H1 (cell line): ENCODE measurements around the gene MAGI2. TPM values are rescaled to one million over a fixed set of nuclear protein-coding genes. Genes with fewer than 3 reads are reported as not detected.

Experiments
- RAD21 ChIP-seq, 2 experiments: IDR thresholded peaks in 1 of 2; conservative IDR thresholded peaks in 1 of 2; 2 replicates each; pipeline ENCODE4 v1.6.1; 2011; ENCODE audit warnings: low read depth in 2 of 2, low read length in 2 of 2, improper control_type of control experiment in 1 of 2, inconsistent platforms in 1 of 2, mild to moderate bottlenecking in 1 of 2, moderate library complexity in 1 of 2
- polyA plus RNA-seq, 7 experiments: library from polyadenylated mRNA; depleted of rRNA in 3 of 7; stranded (reverse) in 5 of 7; unstranded in 2 of 7; fragments of >200 nt in 5 of 7; fragments of 200-250 nt in 2 of 7; gene quantifications; 1 replicate in 5 of 7; 2 replicates in 1 of 7; 4 replicates in 1 of 7; pipeline versions ENCODE4 v1.2.1 to v1.2.3, GENCODE V29; 2011 to 2013; ENCODE audit warnings: missing spikeins in 2 of 7, mixed read lengths in 2 of 7
- total RNA-seq: library from RNA; stranded (reverse); fragmentation: NEBNext Ultra II Directional; extraction: Animal tissue kit (Norgen Biotek cat#: 25700); gene quantifications from 2 replicates; pipeline ENCODE4 v1.2.1, GENCODE V29; 2021

MAGI2 gene
- total and polyA plus RNA-seq, 2 of the 8 experiments (the other 6 are each of a cell fraction or from before 2014, with no cell fraction given), result 6.0 to 27.3 TPM

GRCh38 chr7:78912781-78913180 lies 540.7 kb downstream of the MAGI2 start (continued):
- no peak for TF ChIP-seq RAD21 (IDR thresholded peaks at IDR 0.05 in 1 of 2, conservative IDR thresholded peaks at IDR 0.05 in 1 of 2; ENCODE audit: low read depth in 2 of 2, low read length in 2 of 2)
